CD14-positive monocyte (primary cell): Measurements from ENCODE around the gene GNG2. TPM values are rescaled to one million over a fixed set of nuclear protein-coding genes. Genes with fewer than 3 reads are reported as not detected.

ENCODE experiments used
- DNase-seq, 3 donors: peaks; one replicate each; pipeline ENCODE4 v3.0.0-alpha.2; 2011 to 2022
- H2AFZ ChIP-seq: 2 replicates; pipeline ENCODE4 v1.6.0; 2012; ENCODE audit warnings: mild to moderate bottlenecking, low read depth, low read length, inconsistent platforms; ENCODE audit not compliant: insufficient read depth, poor library complexity, severe bottlenecking
- H3K27ac ChIP-seq, 2 donors: 1 replicate in 1 of 2; 2 replicates in 1 of 2; pipeline ENCODE4 v1.5.1; 2012 to 2013; ENCODE audit warnings: low read length in 2 of 2, control low read depth in 1 of 2, inconsistent platforms in 1 of 2, low read depth in 1 of 2, mild to moderate bottlenecking in 1 of 2
- H3K27me3 ChIP-seq, 2 donors: one replicate each; pipeline versions ENCODE4 v1.6.0 to v1.6.1; 2011 to 2013; ENCODE audit warnings: low read length in 2 of 2; ENCODE audit not compliant: control insufficient read depth in 2 of 2, insufficient read depth in 2 of 2
- H3K36me3 ChIP-seq, 2 donors: replicated peaks in 1 of 2; 1 replicate in 1 of 2; 2 replicates in 1 of 2; pipeline versions ENCODE4 v1.5.1 to v1.6.1; 2012 to 2013; ENCODE audit warnings: low read length in 2 of 2, control low read depth in 1 of 2, inconsistent platforms in 1 of 2, mild to moderate bottlenecking in 1 of 2; ENCODE audit not compliant: insufficient read depth in 2 of 2, control insufficient read depth in 1 of 2
- H3K4me1 ChIP-seq, 2 donors: 1 replicate in 1 of 2; 2 replicates in 1 of 2; pipeline versions ENCODE4 v1.5.1 to v1.6.1; 2012 to 2013; ENCODE audit warnings: low read length in 2 of 2, control low read depth in 1 of 2, inconsistent platforms in 1 of 2, mild to moderate bottlenecking in 1 of 2, moderate library complexity in 1 of 2; ENCODE audit not compliant: insufficient read depth in 2 of 2, control insufficient read depth in 1 of 2
- H3K4me2 ChIP-seq: replicated peaks from 2 replicates; pipeline ENCODE3; 2012; ENCODE audit warnings: low read length, moderate library complexity, mild to moderate bottlenecking; ENCODE audit not compliant: poor library complexity, severe bottlenecking; ENCODE audit errors: extremely low read depth
- H3K4me3 ChIP-seq, 3 experiments: fragments of 200-600 bp in 1 of 3; sonication (generic) in 1 of 3; replicated peaks in 1 of 3; 1 replicate in 2 of 3; 2 replicates in 1 of 3; pipeline ENCODE4 v1.5.1; 2011 to 2013; ENCODE audit warnings: low read length in 3 of 3, mild to moderate bottlenecking in 3 of 3, control low read depth in 2 of 3, low read depth in 2 of 3, inconsistent platforms in 1 of 3, moderate library complexity in 1 of 3
- H3K79me2 ChIP-seq: 2 replicates; pipeline ENCODE4 v1.6.0; 2012; ENCODE audit warnings: mild to moderate bottlenecking, control low read depth, inconsistent platforms, low read length, moderate library complexity; ENCODE audit not compliant: insufficient read depth
- H3K9ac ChIP-seq: 2 replicates; pipeline ENCODE4 v1.6.0; 2017; ENCODE audit warnings: low read length, mild to moderate bottlenecking; ENCODE audit not compliant: insufficient read depth, poor library complexity, severe bottlenecking
- H3K9me3 ChIP-seq, 2 donors: replicated peaks in 1 of 2; 1 replicate in 1 of 2; 2 replicates in 1 of 2; pipeline versions ENCODE4 v1.5.1 to v1.6.1; 2012 to 2013; ENCODE audit warnings: low read length in 2 of 2, control low read depth in 1 of 2; ENCODE audit not compliant: control insufficient read depth in 1 of 2, insufficient read depth in 1 of 2
- H4K20me1 ChIP-seq: 2 replicates; pipeline ENCODE4 v1.6.0; 2012; ENCODE audit warnings: mild to moderate bottlenecking, low read length, control low read depth, moderate library complexity; ENCODE audit not compliant: insufficient read depth
- H3K27ac Mint-ChIP-seq, 7 donors: one replicate each; pipeline ENCODE4 v1.8.0; 2020; ENCODE audit warnings: mild to moderate bottlenecking in 7 of 7, mixed read lengths in 7 of 7, moderate library complexity in 6 of 7, inconsistent platforms in 2 of 7
- H3K27me3 Mint-ChIP-seq, 3 donors: one replicate each; pipeline ENCODE4 v1.8.0; 2021 to 2022; ENCODE audit warnings: low read depth in 3 of 3, mild to moderate bottlenecking in 3 of 3, mixed read lengths in 3 of 3, moderate library complexity in 3 of 3, inconsistent platforms in 1 of 3
- H3K36me3 Mint-ChIP-seq, 2 donors: one replicate each; pipeline ENCODE4 v1.8.0; 2020; ENCODE audit warnings: mixed read lengths in 2 of 2, inconsistent platforms in 1 of 2, mild to moderate bottlenecking in 1 of 2
- H3K4me1 Mint-ChIP-seq: one replicate; pipeline ENCODE4 v1.8.0; 2020; ENCODE audit warnings: mild to moderate bottlenecking, mixed read lengths
- H3K4me3 Mint-ChIP-seq, 2 donors: one replicate each; pipeline ENCODE4 v1.8.0; 2020; ENCODE audit warnings: mild to moderate bottlenecking in 2 of 2, mixed read lengths in 2 of 2, moderate library complexity in 1 of 2
- H3K9me3 Mint-ChIP-seq, 7 donors: one replicate each; pipeline ENCODE4 v1.8.0; 2020 to 2022; ENCODE audit warnings: mixed read lengths in 7 of 7, mild to moderate bottlenecking in 6 of 7, moderate library complexity in 6 of 7, inconsistent platforms in 2 of 7
- WGBS: methylation state at CpG from one replicate; pipeline ENCODE4 v1.1.5; 2013; ENCODE audit warnings: missing lambda C conversion rate; ENCODE audit not compliant: insufficient coverage; 5-methylcytosine and 5-hydroxymethylcytosine counted together
- intact Hi-C, 2 donors: fragments of 100-400 bp; cut with micrococcal nuclease; formaldehyde crosslinking; loops; one replicate each; pipeline versions ENCODE4 v1.15.0 to v1.15.1; 2023
- polyA plus RNA-seq, 3 donors: library from polyadenylated mRNA; depleted of rRNA in 1 of 3; unstranded in 2 of 3; stranded (reverse) in 1 of 3; fragments of 300-500 nt in 2 of 3; fragments of >200 nt in 1 of 3; fragmentation: Illumina TruSeq in 2 of 3; gene quantifications; 1 replicate in 2 of 3; 2 replicates in 1 of 3; pipeline ENCODE4 v1.2.3, GENCODE V29; 2012 to 2021
- TF ChIP-seq, protein P1 (sequence below): fragments of 200-600 bp; IDR thresholded peaks from one replicate; pipeline ENCODE4 v1.8.0; 2022; ENCODE audit warnings: antibody characterized with exemption, mild to moderate bottlenecking

Gene GNG2
- polyA plus RNA-seq, 3 donors: 42.7 to 151 (median 146) TPM

DNA sequence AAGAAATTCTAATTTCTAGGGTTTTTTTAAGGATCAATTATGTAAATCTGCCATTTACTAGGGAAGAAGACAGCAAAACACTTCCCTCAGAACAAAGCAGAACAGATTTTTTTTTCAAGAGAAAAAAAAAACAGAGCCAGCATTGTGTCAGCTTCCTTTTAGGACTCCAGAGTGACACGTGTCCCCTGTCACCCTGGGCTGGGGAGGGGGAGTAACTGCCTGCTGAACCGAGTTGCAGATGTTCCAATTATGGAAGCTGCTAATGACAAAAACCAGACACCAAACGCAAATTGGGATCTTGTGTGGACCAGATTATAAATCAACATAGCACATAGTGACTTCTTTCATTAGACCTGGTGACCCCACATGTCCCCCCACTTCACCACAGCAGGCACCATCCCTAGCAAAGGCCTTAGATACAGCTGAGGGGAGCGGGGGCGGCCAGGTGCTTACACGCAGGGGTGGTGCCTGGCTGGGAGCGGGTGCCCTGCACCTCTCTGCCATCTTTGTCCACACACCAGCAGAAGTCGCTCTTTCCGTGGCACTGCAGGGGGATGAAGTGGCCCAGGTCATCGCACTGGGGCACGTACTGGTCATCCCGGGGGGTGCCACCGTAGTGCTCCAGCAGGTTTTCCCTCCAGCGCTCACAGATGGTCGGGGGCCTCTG lies 154.3 kb downstream of the GNG2 start:
- intact Hi-C loops: no loop called here
- Histone ChIP-seq H3K4me2 (no peak overlapping the region), H3K9me3 (no peaks in the 10 kb centered on the region), H3K4me3 (no peak overlapping the region), H2AFZ (no peak overlapping the region), H3K4me1 (no peaks in the 10 kb centered on the region), H3K27me3 (no peaks in the 10 kb centered on the region), H3K79me2 (no peaks in the 10 kb centered on the region), H3K9ac (no peak overlapping the region), H4K20me1 (no peaks in the 10 kb centered on the region), H3K36me3 (peaks cover 19 to 22% of the 10 kb centered on the region in 2 donors), H3K27ac (no peak overlapping the region)
- Mint-ChIP-seq H3K27ac (no peak overlapping the region), H3K36me3 (peaks cover 19 to 23% of the 10 kb centered on the region in 2 donors), H3K4me3 (no peak overlapping the region), H3K4me1 (peaks cover 4% of the 10 kb centered on the region), H3K27me3 (peaks cover 1 to 4% (median 3%) of the 10 kb centered on the region in 3 donors), H3K9me3 (no peaks in the 10 kb centered on the region)
- no peak for DNase-seq
- WGBS: 77% methylated on average over 13 of the region's 15 CpGs
- TF ChIP-seq, protein P1, sequence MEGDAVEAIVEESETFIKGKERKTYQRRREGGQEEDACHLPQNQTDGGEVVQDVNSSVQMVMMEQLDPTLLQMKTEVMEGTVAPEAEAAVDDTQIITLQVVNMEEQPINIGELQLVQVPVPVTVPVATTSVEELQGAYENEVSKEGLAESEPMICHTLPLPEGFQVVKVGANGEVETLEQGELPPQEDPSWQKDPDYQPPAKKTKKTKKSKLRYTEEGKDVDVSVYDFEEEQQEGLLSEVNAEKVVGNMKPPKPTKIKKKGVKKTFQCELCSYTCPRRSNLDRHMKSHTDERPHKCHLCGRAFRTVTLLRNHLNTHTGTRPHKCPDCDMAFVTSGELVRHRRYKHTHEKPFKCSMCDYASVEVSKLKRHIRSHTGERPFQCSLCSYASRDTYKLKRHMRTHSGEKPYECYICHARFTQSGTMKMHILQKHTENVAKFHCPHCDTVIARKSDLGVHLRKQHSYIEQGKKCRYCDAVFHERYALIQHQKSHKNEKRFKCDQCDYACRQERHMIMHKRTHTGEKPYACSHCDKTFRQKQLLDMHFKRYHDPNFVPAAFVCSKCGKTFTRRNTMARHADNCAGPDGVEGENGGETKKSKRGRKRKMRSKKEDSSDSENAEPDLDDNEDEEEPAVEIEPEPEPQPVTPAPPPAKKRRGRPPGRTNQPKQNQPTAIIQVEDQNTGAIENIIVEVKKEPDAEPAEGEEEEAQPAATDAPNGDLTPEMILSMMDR: no peak

DNA sequence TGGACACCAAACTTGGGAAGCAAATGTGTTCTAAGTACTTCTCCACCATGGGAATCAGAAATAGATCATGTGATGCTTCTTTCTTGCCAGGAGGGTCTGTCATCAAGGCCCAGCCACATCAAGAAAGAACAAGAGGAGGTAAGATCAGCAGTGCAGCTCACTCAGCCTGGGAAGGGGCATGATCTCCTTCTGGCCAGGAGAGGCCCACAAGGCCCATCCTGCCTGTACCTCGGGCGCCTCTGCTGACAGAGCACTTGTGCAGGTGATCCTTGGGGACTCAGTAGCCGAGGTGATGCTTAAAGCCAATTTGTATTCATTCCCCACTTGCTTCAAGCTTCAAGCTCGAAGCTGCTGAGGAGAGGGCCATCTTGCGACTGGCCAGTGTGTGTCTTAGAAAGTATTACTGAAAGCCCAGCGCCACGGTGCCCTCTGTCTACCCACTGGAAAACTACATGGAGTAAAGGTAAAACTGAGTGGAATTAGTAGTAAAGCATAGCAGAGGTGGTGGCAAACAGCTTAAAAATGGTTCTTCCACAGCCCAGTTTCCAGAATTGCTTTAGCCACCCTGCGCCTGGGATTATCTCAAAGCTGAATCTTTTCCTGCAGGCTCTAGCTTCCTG lies 155.1 kb downstream of the GNG2 start:
- Histone ChIP-seq H3K36me3 (peaks cover 12 to 14% of the 10 kb centered on the region in 2 donors), H3K79me2 (no peaks in the 10 kb centered on the region), H4K20me1 (no peaks in the 10 kb centered on the region), H3K27me3 (no peaks in the 10 kb centered on the region), H3K27ac (no peak overlapping the region), H3K4me1 (no peaks in the 10 kb centered on the region), H3K4me3 (no peak overlapping the region), H2AFZ (no peak overlapping the region), H3K9me3 (no peaks in the 10 kb centered on the region), H3K9ac (no peak overlapping the region), H3K4me2 (no peak overlapping the region)
- intact Hi-C loops: no loop called here
- Mint-ChIP-seq H3K36me3 (peaks cover 11 to 17% of the 10 kb centered on the region in 2 donors), H3K9me3 (no peaks in the 10 kb centered on the region), H3K4me3 (no peak overlapping the region), H3K27ac (no peak overlapping the region), H3K27me3 (peaks cover 1 to 8% (median 4%) of the 10 kb centered on the region in 3 donors), H3K4me1 (peaks cover 4% of the 10 kb centered on the region)
- TF ChIP-seq, protein P1: peak; percentile 20
- WGBS: 86% methylated on average over 6 of the region's 8 CpGs
- no peak for DNase-seq
